HG03442 (cell line): Measurements from ENCODE around the gene WNT5A.
"Not testable (repeated sequence)": the region's sequence is repeated elsewhere in the genome, so short reads cannot be mapped to it uniquely, and the experiment has no call there.

Source experiments
- ATAC-seq: cut with Tn5 transposase; IDR thresholded peaks from one replicate; pipeline ENCODE4 v1.9.1; 2021; ENCODE audit warnings: mild to moderate bottlenecking, moderate library complexity; ENCODE audit not compliant: unreplicated experiment

WNT5A gene

DNA sequence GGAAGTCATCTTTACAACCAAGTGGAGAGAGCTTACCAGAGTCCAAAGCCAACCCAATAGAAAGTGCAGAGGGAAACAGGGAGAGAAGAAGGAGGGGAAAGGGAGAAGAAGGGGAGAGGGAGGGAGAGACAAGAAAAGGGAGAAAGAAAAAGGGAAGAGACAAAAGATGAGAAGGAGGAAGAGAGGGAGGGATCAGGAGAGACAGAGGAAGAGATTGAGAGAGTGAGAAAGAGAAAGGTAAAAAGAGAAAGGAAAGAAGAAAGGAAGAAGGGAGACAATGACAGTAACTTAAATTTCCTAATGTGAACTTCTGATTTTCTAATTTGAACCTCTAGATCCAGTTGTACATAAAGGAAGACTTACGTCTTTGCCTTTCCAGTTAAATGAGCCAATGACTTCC lies 20.7 kb upstream of the WNT5A start:
- no peak for ATAC-seq

DNA sequence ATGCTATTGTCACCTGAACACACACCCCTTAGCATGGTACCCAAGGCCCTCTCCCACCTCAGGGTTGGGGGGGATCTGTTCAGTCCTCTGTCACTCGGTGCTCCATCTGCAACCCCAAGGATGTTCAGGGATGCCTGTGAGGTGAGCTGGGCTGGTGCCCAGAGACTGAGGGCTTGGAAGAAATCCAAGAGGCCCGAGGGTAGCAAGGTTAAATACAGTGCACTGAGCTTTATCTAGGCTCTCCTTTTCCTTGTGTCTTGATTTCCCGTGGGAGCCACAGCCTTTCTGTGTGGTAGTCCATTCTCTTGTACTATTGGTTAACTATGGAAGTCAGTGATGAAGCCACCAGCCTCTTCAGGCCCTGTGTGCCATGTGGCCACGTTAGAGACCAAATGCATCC lies 18.7 kb upstream of the WNT5A start:
- ATAC-seq: no peak

DNA sequence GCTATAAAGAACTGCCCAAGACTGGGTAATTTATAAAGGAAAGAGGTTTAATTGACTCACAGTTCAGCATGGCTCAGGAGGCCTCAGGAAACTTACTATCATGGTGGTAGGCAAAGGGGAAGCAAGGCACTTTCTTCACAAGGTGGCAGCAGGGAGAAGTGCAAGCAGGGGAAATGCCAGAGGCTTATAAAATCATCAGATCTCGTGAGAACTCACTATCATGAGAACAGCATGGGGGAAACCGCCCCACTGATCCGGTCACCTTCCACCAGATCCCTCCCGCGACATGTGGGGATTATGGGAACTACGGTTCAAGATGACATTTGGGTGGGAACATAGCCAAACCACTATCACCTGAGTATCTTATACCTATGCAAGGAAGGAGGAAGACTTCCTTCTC lies 18.0 kb upstream of the WNT5A start:
- ATAC-seq: not testable (repeated sequence)

DNA sequence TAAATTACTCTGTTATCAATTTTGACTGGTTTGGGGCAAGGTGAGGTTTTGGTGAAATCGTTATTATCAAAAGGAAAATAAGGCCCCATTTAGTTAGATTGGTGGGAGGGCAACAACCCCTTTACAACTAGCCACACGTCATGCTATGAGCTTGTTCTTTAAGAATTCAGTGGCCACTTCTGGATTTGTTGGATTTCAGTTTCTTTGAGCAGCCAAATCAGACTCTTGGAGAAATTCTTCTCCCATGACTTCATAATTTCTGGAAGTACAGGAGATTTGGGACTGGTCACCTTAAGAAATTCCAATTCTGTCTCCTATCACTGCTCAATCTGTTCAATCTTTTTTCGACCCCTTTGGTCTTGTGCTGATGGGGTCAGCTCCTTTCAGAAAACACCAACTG lies 14.8 kb upstream of the WNT5A start:
- ATAC-seq: no peak

DNA sequence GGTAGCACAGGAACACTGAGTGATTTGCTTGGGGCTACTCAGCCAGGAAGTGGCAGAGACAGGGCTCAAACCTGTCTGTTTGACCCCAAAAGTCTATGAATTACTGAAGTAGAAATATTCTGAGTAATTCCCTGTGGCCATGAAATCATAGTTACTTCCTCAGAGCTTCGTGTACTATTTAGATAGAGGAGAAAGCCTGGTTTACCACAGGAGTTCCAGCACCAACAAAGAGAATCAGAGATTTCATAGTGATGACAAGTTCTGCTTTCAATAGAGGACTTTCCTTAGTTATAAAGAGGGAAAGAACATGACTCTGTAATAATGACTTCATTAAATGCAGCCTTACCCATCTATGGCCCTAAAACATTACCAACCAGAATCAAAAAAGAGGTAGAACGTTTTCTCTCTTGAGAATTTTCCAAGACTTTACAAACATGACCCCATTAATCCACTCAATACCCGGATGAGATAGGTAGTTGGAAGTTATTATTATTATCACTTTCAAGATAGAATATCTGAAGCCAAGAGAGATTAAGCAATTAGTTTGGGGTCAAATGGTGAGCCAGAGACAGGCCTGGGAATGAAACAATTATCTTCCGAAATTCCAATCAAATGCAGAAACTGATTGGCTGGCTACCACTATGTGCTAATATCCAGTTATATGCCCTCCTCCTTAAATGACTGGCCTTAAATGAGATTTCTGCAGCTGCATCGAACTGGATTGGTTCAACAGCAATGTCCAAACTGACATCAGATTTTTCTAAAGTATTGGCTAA lies 13.6 kb upstream of the WNT5A start:
- ATAC-seq: no peak

DNA sequence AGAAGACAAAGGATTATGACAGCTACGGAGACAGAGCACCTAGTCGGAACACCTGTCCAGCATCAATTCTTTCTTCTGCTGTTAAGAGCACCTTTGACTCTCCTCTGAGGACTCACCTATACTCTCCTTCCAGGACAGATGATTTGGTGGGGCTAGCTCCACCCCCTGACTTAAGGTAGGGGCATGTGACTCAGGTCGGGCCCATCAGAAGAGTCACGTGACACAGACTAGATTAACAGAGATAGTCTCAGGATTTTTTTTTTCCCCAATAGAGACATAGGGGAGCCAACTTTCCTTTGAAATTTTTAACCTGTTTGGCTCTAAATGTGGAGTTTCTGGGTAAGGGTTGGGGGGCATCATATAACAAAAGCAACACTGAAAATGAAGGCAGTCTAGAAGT lies 11.4 kb upstream of the WNT5A start:
- ATAC-seq: no peak

DNA sequence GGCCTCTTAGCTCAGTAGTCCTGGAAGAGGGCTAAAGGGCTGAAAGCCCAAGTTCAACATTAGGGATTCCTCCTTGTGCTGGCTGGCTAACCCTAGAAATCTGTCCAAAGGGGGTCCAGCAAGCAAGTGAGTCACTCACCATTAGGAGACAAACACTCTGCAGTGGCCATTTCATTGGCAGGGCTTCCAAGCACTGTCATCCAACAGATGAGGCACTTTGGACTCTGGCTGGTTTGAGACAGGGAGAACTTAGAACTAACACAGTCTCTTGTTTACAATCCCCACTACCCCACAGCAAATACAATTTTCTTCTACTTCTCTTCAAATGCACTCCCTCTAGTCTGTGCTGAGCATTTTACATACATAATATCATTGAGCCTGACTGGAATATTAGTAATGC lies 10.1 kb upstream of the WNT5A start:
- no peak for ATAC-seq

DNA sequence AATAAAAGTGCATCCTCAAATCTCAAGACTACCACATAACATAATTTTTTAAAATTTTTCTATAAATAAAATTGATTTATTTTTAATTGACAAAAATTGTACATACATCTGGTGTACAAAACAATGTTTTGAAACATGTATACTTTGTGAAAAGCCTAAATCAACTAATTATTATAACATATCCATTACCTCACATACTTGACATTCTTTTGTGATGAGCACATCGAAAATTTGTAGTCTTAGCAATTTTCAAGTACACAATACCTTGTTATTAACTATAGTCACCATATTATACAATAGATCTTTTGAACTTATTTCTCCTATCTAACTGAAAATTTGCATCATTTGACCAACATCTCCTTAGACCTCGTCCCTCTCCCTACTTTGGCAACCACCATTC lies 7.9 kb upstream of the WNT5A start:
- ATAC-seq: no peak

DNA sequence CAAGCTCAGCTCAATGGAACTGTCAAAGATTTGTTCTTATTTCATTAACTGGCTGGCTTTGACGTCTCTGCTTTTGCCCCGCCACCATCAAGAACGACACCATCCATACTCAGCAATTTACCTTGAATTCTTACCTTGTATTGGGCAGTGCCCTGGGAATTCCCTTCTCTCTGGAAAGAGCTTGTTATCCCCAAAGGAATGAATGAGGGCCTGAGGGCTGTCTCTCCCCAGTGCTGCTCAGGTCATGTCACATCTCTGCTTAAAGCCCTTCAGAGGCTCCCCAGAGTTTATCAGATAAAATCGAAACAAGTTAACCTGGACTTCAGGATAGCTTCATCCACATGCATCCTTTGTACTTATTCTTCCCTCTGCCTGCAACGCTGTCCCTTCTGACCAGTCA lies 5.9 kb upstream of the WNT5A start:
- ATAC-seq: no peak

DNA sequence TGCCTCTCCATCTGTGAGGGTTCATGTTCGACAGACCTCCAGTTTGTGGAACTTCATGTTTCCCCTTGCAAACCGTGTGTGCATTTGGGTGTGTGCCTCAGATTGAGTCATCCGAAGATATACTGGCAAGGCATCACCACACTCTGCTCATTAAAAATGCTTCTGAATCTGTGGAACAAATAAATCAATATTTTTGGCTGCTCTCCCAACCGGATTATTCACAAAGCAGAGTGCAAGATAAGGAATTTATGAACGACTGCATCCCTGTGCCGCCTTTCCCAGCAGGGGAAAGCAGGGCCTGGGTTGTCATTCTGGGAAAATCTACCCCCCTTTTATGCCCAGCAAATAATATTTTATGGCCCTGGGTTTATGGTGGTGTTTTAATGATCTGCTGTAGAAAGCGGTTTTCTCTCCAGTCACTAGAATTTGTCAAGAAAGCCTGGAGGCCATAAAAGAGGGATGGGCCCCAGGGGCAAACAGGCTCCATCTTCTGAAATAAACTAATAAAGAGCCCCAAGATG lies 4.2 kb upstream of the WNT5A start:
- ATAC-seq: no peak

DNA sequence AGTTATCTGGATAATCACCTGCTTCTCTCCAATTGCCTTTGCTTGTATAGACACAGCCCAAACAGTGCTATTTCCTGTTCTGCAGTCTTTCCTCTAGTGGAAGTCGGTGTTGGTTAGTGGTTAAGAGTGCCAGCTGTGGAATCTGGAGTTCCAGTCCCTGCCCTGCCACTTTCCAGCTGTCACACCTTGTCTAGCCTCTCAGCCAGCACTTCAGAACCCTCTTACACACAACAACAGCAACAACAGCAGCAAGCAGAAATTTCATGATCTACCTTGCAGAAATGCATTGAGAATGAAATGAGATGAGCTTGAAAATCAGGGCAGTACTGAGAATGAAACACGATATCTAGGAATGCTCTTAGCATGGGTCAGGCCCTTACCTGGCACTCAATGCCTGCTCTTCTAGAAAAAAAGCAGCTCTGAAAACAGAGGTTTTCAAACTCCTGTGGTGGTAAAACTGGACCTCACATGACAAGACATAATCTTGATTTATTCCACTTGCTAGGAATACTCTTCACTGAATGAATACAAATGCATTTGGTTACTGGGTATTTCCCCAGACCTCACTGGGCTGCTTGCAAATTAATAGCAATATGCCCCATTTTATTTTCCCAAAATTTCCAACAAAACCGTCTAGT lies 3.3 kb upstream of the WNT5A start:
- ATAC-seq: no peak

DNA sequence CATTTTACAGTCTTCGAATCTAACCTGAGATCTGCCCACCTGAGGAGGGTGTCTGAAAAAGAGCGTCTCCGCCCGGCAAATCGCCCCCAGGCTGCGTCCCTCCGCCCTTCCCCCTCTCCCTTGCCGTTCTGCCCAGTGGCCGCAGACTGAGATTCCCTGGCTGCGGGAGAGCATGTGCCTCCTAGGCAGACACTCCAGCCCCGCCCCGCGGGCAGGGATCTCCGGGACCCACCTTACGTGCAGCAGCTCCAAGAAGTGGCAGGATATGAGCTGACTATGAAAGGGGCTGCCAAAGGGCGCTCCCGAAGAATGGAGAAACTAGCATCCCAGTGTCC lies 2.7 kb upstream of the WNT5A start:
- ATAC-seq: no peak

DNA sequence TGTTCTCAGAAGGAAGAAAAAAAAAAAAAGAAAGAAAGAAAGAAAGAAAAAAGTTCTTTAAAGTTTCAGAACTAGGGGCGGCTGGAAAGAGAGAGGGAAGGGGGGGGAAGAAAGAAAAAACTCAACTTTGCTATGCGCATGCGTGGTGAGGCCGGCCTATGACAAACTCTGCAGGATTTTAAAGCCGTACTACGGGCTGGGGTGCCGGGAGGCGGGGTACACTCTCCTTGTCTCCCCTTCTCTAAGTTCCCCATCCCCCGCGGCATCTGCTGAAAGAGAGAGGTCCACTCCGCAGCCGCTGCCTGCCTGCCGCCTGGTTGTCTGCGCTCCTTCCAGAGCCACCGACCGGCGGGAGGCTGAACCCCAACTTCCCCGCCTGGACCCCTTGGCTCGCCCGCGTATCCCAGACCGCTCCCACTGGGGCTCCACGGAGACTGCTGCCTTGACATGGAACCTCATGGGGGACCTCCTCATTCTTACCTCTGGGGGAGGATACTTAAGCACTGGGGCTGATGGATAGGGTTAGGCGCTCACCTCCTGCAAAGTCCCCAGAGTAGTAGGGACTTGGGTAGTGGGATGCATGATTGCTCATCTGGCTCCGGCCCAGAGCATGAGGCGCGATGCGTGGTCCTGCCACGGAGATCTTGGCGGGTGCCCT lies 1.4 kb upstream of the WNT5A start:
- ATAC-seq: no peak

DNA sequence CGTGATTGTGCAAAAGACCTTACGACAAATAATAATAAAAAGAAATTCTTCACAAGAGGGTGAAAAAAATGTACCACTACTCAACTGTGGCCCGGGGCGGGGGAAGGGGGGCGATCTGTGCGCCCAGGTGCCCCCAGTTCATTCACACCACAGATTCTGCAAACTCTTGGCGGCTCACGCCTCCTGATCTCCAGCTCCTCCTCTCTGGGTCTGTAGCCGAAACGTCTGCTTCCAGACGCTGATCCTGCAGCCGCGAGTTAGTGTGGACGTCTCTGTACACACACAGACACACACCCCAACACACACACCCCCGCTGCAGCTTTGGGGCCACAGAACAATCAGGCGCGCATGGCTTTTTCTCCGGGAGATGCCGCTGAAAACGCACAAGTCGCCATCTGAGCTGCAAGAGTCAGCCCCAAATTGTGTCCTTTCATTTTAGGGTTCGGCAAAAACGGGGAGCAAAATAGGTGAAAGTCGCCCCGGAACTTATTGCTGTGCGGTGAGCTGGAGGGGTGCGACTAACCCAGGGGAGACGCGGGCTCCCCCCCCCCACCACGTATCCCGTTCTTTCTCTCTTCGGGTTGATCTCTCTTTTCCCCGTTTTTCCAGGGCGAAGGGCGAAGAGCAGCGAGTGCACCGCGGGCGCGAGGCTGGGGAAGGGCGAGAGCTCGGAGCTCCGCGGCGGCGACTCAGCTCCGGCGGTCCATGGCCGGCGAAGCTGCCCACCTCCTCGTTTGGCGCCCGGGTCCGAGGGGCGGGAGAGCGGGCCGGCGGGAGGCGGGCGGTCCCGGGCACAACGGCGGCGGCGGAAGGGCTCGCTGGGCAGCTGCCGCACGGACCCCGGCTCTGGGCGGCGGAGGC lies 505 bp upstream of the WNT5A start:
- ATAC-seq: no peak

DNA sequence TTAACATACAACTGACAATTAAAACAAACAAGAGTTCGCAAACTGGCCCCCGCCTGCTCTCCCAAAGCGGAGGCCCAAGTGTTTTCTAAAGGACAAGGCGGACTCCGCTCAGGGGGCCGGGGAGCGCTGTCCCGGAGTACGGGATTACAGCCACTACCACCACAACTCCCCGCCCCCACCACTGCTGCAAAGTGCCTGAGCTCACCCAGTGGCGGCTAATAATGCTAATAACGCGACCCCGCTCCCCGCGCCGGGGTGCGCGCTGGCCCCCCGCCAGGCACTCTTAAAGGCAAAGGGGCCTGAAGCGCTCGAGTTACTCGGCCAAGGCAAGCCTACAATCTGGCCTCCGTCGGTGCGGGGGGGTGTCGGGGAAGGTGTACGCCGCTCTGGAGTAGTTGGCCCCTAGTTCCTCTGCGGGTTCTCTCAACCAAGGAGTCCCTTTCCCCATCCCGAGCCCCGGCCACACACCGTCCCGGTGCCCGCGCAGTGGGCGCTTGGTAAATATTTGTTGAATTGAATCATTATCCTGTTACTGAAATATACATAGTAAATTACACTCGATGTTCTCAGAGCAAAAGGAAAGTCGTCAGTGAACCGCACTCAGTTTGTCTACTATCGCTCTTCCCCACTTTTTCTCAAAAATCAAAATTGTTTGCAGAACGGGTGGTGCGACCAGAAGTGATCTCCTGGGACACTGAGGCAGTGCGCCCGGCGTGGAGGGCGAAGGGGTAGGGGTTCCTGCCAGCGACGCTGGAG lies 827 bp downstream of the WNT5A start:
- ATAC-seq: no peak

DNA sequence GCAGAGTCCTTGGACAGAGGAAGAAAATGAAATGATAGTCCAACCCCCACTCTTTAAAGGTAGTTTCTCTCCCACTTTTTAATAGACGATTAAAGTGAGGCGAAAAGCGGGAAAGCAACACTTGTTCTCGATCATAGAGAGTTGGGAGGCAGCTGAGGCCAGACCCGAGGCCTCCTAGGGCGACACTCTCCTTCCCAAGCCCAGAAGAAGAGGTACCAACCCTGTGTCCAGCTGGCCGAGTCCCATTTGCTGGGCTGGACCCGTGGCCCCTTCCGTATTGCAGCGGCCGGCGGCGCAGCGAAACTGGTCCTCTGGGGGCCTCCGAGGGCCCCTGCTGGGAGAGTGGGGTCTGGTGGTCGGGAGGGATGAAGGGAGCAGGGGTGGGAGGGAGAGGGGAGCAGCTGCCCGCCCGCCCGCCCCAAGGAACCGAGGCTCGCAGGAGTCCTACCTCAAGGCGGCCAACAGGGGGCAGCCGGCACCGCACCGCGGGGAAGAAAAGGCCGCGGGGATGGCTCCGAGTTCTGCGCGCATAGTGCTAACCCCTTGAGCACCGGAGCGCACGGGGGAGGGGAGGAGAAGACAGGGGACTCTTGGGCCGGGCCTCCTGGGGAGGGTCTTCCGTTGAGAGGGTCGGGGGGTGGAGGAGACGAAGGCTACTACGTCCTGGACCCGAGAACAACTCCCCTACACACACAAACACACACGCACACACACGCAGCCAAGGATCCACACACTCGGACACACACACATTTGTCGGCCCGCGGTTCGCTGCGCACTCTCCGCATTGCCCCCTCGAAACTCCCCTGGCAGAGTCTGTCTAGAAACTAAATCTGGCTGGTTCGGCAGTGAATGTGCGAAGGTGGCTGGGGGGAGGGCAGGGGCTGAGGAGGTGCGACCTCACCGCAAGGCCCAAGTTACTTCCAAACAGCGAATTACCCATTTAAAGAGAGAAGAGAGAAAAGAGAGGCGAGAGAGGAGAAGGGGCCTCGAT lies 2.0 kb downstream of the WNT5A start:
- peak; percentile 62 for ATAC-seq

DNA sequence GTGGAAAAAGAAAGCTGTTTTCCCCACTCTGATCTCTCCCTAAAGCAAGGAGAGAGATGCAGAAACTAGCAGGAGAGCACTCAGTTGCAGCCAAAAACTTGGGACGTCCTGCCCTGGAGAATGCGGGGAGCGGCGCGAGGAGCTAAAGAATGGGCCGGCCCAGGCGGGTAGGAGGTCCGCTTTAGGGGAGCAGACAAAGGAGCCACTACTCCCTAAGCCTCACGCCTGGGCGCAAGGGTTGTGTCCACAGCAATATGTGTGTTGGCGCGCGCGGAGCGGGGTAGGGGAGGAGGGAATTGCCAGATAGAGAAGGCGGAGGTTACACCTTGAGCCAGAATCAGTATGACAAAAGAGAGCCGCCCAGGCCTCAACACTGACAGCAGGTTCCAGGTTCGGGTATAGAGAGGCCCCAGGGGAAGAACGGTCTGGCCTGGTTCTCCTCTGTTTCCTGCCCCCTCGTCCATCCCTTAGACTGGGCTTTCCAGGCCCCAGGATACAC lies 2.9 kb downstream of the WNT5A start:
- ATAC-seq: no peak

DNA sequence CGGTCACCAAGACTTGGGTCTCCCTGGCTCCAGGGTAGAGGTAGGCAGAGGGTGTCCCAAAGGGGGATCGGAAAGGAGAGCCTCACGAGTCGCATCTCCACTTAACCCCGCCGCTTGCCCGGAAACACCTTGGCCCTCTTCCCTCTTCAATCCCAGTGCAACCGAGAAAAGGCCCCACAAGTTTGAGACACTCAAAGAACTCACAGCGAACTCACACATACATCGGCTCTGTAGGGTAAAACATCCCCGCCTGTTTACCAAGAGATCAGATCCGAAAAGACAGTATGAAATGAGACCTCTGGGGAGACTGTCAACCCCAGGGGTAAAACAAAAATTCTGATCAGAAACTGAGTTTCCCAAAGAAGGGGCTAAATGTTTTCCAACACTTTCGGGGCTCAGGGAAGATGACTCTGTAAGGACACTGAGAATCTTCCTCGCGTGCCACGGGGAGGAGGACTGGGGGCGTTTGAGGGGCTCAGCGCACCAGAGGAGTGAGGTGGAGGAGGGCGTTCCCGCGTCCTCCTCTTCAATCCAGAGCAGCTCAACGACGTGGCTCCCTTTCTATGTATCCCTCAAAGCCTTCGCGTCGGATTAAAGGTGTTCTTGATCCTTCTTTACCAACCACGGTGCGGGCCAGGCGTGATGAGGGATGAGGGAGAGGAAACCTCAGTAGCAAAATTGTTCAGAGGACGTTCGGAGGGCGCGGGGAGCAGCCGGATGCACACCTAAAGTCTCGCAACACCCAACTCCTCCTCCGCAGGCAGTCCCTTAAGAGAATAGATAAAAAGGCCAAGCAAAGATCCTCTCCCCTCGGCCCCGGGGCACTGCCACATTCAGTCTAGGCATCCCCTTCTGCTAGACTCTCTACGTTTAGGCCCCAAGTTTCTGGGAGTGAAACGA lies 3.7 kb downstream of the WNT5A start:
- ATAC-seq: no peak
